ENCODE measurements around the gene TAGLN.

DNA sequence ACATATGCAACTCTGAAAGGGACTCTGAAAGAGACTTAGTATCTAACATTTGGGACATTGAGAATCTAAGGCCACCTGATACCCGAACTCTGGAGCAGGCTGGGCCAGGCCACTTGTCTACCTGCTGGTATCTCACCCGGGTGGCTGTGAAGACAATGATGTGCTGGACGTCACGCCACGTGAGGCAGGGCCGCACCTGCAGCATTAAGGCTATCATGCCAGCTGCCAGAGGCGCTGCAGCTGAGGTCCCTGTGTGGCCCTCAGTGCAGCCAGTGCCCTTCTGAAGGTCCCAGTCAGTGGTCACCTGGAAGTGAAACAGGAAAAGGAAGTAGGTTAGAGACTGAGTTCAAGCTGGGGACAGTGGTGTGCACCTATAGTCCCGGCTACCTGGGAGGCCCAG lies 20.3 kb downstream of the TAGLN start:
- TF ChIP-seq, protein P1, sequence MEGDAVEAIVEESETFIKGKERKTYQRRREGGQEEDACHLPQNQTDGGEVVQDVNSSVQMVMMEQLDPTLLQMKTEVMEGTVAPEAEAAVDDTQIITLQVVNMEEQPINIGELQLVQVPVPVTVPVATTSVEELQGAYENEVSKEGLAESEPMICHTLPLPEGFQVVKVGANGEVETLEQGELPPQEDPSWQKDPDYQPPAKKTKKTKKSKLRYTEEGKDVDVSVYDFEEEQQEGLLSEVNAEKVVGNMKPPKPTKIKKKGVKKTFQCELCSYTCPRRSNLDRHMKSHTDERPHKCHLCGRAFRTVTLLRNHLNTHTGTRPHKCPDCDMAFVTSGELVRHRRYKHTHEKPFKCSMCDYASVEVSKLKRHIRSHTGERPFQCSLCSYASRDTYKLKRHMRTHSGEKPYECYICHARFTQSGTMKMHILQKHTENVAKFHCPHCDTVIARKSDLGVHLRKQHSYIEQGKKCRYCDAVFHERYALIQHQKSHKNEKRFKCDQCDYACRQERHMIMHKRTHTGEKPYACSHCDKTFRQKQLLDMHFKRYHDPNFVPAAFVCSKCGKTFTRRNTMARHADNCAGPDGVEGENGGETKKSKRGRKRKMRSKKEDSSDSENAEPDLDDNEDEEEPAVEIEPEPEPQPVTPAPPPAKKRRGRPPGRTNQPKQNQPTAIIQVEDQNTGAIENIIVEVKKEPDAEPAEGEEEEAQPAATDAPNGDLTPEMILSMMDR (IDR thresholded peaks at IDR 0.05; ENCODE audit: low read depth, low read length) = no peak
- TF ChIP-seq EZH2phosphoT487 (IDR thresholded peaks at IDR 0.05; ENCODE audit: low read depth) = no peak

Data from OCI-LY3 (cell line).